Stimulated activated CD4-positive, alpha-beta T cell treated with anti-CD3 and anti-CD28 coated beads, Interleukin-1b, Interleukin-23, amount 100 ng/mL, for 4 hours (primary cell): Measurements from ENCODE around the gene SLC35A4.

ENCODE experiments used
- DNase-seq, 2 donors: peaks; one replicate each; pipeline ENCODE4 v3.0.0-alpha.2; 2020; ENCODE audit warnings: low read depth in 2 of 2

Gene SLC35A4

GRCh38 chr5:140564196-140565023 is at the start of gene SLC35A4, which contains the start of gene APBB3:
Gene SLC35A4, plus strand, starts transcription at chr5:140564828. Its CDS starts 2,342 bp downstream, at chr5:140567170.
Gene APBB3, minus strand, starts transcription at chr5:140564598. Its CDS starts 353 bp downstream, at chr5:140564245.
- DNase-seq, result peak; percentile 89 to 95

GRCh38 chr5:140524003-140524402 is 40.6 kb upstream of the SLC35A4 start:
- no peak for DNase-seq

- DNase-seq, result no peak
Observed at GRCh38 chr5:140540227-140540626, 24.4 kb upstream of the SLC35A4 start.

GRCh38 chr5:140542972-140543371 is 21.7 kb upstream of the SLC35A4 start:
- DNase-seq, result no peak

- DNase-seq, result no peak
Observed at GRCh38 chr5:140544986-140545385, 19.6 kb upstream of the SLC35A4 start.

- no peak for DNase-seq
Observed at GRCh38 chr5:140545606-140546005, 19.0 kb upstream of the SLC35A4 start.

GRCh38 chr5:140546851-140547507 is 17.6 kb upstream of the SLC35A4 start:
- DNase-seq, result no peak

- DNase-seq, result peak; percentile 76 to 79
Observed at GRCh38 chr5:140547508-140548299, 16.9 kb upstream of the SLC35A4 start, which contains the start of gene EIF4EBP3. Gene EIF4EBP3, plus strand, starts transcription at chr5:140547662. Its CDS starts 76 bp downstream, at chr5:140547738.

GRCh38 chr5:140548300-140548688 is 16.3 kb upstream of the SLC35A4 start:
- no peak for DNase-seq

GRCh38 chr5:140548791-140549190 is 15.8 kb upstream of the SLC35A4 start:
- DNase-seq, result no peak

- no peak for DNase-seq
Observed at GRCh38 chr5:140549237-140550144, 15.1 kb upstream of the SLC35A4 start.

- DNase-seq, result no peak
Observed at GRCh38 chr5:140550147-140551079, 14.2 kb upstream of the SLC35A4 start.

- no peak for DNase-seq
Observed at GRCh38 chr5:140551872-140552271, 12.8 kb upstream of the SLC35A4 start.

GRCh38 chr5:140553657-140554056 is 11.0 kb upstream of the SLC35A4 start:
- no peak for DNase-seq

GRCh38 chr5:140554454-140554853 is 10.2 kb upstream of the SLC35A4 start:
- no peak for DNase-seq

- no peak for DNase-seq
Observed at GRCh38 chr5:140555747-140556312, 8.8 kb upstream of the SLC35A4 start.

GRCh38 chr5:140556438-140556837 is 8.2 kb upstream of the SLC35A4 start:
- DNase-seq, result no peak

- DNase-seq, result peak; percentile 63 to 80
Observed at GRCh38 chr5:140557136-140557805, 7.4 kb upstream of the SLC35A4 start, which contains the start of gene SRA1. Gene SRA1, minus strand, starts transcription at chr5:140557473. Its CDS starts 21 bp downstream, at chr5:140557452.

- DNase-seq, result no peak
Observed at GRCh38 chr5:140557965-140558364, 6.7 kb upstream of the SLC35A4 start.
